Adrenal gland (tissue), 5 donors: ENCODE measurements around the gene ITPKC.

Experiments used
- POLR2A ChIP-seq, 2 donors: fragments of 450-650 bp; IDR thresholded peaks; one replicate each; pipeline ENCODE4 v1.6.1; 2017; ENCODE audit warnings: antibody characterized with exemption in 2 of 2, mild to moderate bottlenecking in 2 of 2, moderate library complexity in 1 of 2
- TF ChIP-seq, protein P1 (sequence below), 6 experiments: fragments of 450-650 bp in 4 of 6; fragments of 200-600 bp in 2 of 6; sonication (generic) in 1 of 6; IDR thresholded peaks; 1 replicate in 5 of 6; 2 replicates in 1 of 6; pipeline versions ENCODE4 v1.5.1 to v1.8.0; 2016 to 2021; ENCODE audit warnings: antibody characterized with exemption in 6 of 6, mild to moderate bottlenecking in 2 of 6, moderate library complexity in 1 of 6
- donor health status: DM: no; HTN: no; CAD: no.

GRCh38 chr19:40768869-40769268 is 52.0 kb downstream of the ITPKC start:
- TF ChIP-seq, protein P1, sequence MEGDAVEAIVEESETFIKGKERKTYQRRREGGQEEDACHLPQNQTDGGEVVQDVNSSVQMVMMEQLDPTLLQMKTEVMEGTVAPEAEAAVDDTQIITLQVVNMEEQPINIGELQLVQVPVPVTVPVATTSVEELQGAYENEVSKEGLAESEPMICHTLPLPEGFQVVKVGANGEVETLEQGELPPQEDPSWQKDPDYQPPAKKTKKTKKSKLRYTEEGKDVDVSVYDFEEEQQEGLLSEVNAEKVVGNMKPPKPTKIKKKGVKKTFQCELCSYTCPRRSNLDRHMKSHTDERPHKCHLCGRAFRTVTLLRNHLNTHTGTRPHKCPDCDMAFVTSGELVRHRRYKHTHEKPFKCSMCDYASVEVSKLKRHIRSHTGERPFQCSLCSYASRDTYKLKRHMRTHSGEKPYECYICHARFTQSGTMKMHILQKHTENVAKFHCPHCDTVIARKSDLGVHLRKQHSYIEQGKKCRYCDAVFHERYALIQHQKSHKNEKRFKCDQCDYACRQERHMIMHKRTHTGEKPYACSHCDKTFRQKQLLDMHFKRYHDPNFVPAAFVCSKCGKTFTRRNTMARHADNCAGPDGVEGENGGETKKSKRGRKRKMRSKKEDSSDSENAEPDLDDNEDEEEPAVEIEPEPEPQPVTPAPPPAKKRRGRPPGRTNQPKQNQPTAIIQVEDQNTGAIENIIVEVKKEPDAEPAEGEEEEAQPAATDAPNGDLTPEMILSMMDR (IDR thresholded peaks at IDR 0.05), result no peak
- TF ChIP-seq POLR2A (IDR thresholded peaks at IDR 0.05), result no peak
